Right lobe of liver (tissue), 4 donors: ENCODE data around the gene COIL.

Experiments used
- CTCF ChIP-seq, 4 donors: fragments of 200-600 bp in 3 of 4; fragments of 450-650 bp in 1 of 4; IDR thresholded peaks; one replicate each; pipeline versions ENCODE4 v1.5.1 to v1.8.0; 2016 to 2022; ENCODE audit warnings: antibody characterized with exemption in 4 of 4, mild to moderate bottlenecking in 2 of 4
- POLR2A ChIP-seq: fragments of 450-650 bp; IDR thresholded peaks from one replicate; pipeline ENCODE4 v1.6.1; 2017; ENCODE audit warnings: antibody characterized with exemption, mild to moderate bottlenecking
- donor health status: DM: no; HTN: no; CAD: no.
- donor health status: DM: no; HTN: no; CAD: no.
- donor health status: DM: no; HTN: yes; CAD: no.

DNA sequence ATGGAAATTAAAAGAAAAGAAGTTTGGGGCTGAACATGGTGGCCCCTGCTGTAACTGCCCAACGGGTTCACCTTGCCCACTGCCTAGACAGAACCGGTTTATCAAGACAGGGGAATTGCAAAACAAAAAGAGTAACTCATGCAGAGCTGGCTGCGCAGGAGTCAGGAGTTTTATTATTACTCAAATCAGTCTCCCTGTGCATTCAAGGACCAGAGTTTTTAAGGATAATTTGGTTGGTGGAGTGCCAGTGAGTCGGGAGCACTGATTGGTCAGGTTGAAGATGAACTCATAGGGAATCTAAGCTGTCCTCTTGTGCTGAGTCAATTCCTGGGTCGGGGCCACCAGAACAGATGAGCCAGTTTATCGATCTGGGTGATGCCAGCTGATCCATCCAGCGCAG, 12.7 kb upstream of the COIL start:
- TF ChIP-seq CTCF (IDR thresholded peaks at IDR 0.05) (no peak), POLR2A (no peak)
